ENCODE measurements around the gene P2RX7.

DNA sequence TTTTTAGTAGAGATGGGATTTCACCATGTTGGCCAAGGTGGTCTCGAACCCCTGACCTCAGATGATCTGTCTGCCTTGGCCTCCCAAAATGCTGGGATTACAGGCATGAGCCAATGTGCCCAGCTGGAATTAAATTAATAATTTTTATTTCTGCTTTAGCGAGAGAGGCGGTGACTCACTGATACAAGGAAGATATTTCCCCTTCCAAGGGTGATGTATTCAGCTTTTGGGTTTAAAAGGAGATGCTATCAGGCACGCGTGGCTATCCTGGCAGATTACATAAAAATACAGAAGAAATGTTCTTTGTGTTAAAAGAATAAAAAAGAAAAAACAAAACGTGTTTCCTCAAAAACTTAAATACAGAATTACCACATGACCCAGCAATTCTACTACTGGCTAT is 12.4 kb upstream of the P2RX7 start:
- TF ChIP-seq, protein P1, sequence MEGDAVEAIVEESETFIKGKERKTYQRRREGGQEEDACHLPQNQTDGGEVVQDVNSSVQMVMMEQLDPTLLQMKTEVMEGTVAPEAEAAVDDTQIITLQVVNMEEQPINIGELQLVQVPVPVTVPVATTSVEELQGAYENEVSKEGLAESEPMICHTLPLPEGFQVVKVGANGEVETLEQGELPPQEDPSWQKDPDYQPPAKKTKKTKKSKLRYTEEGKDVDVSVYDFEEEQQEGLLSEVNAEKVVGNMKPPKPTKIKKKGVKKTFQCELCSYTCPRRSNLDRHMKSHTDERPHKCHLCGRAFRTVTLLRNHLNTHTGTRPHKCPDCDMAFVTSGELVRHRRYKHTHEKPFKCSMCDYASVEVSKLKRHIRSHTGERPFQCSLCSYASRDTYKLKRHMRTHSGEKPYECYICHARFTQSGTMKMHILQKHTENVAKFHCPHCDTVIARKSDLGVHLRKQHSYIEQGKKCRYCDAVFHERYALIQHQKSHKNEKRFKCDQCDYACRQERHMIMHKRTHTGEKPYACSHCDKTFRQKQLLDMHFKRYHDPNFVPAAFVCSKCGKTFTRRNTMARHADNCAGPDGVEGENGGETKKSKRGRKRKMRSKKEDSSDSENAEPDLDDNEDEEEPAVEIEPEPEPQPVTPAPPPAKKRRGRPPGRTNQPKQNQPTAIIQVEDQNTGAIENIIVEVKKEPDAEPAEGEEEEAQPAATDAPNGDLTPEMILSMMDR (IDR thresholded peaks at IDR 0.05): no peak
- TF ChIP-seq POLR2A (IDR thresholded peaks at IDR 0.05) (no peak), EP300 (IDR thresholded peaks at IDR 0.05) (no peak), POLR2AphosphoS5 (IDR thresholded peaks at IDR 0.05) (no peak)
